Activated CD8-positive, alpha-beta memory T cell treated with anti-CD3 and anti-CD28 coated beads for 24 hours (primary cell): ENCODE results near the gene RABL3.
"Not testable (repeated sequence)": the region's sequence is repeated elsewhere in the genome, so short reads cannot be mapped to it uniquely, and the experiment has no call there.

ENCODE experiments used
- DNase-seq: peaks from one replicate; pipeline ENCODE4 v3.0.0-alpha.2; 2020

RABL3 gene, protein sequence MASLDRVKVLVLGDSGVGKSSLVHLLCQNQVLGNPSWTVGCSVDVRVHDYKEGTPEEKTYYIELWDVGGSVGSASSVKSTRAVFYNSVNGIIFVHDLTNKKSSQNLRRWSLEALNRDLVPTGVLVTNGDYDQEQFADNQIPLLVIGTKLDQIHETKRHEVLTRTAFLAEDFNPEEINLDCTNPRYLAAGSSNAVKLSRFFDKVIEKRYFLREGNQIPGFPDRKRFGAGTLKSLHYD

GRCh38 chr3:120742198-120742848, at the start of gene RABL3, which contains the start of gene GTF2E1:
RABL3 (minus strand) TSS chr3:120742516; CDS start chr3:120742507, 9 bp downstream.
GTF2E1 (plus strand) TSS chr3:120742744; CDS start chr3:120750553, 7,809 bp downstream.
- peak; percentile 97 for DNase-seq

DNA sequence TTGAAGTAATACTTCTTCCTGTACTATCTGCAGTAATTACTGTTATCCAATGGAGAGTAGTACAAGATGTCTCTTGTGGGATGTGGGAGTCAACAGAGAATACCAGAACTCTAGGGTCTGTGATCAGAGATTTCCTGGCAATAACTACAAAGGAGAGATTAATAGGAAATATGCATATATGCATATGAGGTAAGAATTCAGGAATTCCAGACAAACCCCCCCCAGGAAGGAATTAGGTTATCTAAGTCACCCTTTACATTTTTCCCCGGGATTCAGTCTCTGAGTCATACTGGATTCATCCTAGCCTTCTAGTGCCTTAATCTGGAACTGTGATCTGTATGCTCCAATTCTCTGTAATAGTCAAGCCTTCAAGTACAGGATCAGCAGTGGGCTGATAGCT, 49.6 kb upstream of the RABL3 start:
- DNase-seq = no peak

DNA sequence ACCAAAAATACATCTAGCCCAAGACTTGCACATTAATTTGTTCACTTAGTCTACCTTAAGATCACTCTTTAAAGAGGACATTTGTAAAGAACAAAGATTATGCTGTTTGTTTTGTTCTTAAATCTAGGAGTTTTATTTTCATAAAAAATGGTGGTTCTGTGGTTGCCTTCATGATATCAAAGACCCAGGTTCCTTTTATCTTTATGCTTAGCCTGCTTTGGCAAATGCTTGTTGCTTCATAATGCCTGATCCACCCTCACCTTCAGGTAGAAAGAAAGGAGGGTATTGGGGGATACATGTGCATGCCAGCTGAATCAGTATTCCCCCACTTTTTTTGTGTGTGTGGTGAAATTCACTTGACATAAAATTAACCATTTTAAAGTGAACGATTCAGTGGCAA, 48.7 kb upstream of the RABL3 start:
- DNase-seq = no peak

- not testable (repeated sequence) for DNase-seq
Observed at GRCh38 chr3:120785832-120786231, 43.5 kb upstream of the RABL3 start.

DNA sequence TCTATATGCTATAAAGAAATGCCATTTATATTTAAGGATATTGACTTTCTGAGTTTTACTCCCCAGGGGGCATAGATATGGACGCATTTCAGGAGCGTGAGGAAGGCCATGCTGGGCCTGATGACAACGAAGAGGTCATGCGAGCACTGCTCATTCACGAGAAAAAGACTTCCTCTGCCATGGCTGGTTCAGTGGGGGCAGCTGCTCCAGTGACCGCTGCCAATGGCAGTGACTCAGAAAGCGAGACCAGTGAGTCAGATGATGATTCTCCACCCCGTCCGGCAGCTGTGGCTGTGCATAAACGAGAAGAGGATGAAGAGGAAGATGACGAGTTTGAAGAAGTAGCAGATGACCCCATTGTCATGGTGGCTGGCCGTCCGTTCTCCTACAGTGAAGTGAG, 38.7 kb upstream of the RABL3 start:
- no peak for DNase-seq

DNA sequence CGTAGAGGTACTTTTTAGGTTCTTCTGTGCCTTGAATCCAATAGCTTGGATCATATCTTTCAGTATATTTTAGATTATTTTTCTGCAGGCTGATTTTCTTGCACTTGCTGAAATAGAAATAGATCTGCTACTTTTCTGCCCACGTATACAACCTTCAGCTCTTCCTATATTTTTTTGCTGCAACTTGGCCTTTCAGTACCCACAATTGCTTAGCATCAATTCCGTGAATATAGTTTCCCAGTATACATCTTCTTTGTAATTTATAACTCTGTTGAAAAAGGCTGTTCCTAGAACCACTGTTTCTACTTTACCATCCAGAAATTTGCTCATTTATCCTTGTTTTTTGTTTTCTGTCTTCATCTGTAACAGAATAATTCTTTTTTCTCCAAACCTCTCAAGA, 36.5 kb upstream of the RABL3 start:
- DNase-seq = no peak

DNA sequence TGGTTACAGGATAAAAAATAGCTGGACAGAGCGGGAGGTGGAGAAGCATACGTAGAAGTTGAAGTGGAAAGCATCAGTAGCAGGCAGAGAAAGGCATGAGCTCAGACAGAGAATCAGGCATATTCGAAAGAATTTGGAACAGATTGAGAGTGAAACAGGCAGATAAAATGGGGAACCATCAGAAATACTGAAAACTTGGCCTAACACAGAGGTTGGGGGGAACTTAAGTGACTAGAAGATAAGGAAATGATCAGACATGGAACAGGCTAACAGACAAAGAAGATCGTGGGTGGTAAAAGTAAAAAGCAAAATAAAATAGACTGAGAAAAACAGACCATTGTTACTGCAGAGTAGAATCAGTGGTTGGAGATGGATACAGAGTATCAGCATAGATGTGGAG, 33.1 kb upstream of the RABL3 start:
- no peak for DNase-seq

DNA sequence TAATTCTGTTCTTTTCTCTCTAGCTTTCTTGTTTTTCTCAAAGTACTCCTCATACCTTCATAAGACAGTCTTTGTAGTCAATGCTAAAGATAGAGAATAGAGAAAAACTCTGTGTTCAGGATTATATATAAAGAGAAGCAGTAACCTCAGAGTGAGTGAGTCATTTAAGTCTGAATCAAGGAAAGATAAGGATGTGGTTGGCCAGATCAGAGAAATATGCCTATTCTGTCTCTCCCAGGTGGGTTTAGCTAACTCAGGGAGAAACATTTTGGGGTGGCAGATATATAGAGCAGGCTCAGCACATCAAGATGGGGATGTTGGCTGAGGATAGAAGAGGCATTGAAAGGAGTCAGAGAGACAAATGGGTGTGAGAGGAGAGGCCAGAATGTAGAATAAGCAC, 31.6 kb upstream of the RABL3 start:
- no peak for DNase-seq

DNA sequence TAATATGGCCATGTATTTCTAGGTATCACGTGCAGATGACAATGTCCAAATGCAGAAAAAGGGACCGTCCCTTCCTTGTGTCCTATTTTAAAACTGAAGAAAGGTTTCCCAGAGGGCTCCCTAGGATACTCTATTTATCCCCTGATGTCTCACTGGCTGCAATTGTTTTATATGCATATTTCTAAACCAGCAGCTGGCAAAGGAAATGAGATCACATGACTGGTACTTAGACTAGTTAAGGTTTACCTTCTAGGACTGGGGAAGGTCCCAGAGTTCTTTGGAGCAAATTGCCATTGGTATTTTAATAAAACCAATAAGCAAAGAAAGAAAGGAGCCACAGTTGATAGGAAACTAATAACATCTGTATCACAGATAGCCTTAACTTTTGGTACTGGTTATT, 29.8 kb upstream of the RABL3 start:
- DNase-seq = no peak

GRCh38 chr3:120770891-120771290, 28.6 kb upstream of the RABL3 start:
- DNase-seq = no peak

GRCh38 chr3:120769436-120769835, 27.1 kb upstream of the RABL3 start:
- DNase-seq = no peak

DNA sequence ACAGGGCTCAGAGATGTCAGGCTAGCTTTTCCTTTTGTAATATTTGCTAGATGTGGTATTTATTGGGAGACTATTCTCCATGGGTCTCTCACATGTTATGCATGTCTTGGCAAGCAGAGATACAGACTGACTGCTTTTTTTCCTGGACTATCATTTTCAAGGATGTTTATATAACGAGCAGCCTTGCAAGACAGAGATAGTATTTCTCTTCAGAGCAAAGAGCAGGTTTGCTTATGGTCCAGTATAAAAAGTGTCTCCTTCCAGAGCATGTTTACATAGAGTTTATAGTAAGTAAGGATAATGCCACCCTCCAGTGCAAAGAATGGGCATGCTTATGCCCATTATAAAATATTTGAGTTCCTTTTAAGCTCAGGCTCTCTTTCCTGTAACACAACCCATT, 24.8 kb upstream of the RABL3 start:
- DNase-seq = no peak

- no peak for DNase-seq
Observed at GRCh38 chr3:120766576-120766975, 24.3 kb upstream of the RABL3 start.

- no peak for DNase-seq
Observed at GRCh38 chr3:120765830-120766493, 23.6 kb upstream of the RABL3 start.

DNA sequence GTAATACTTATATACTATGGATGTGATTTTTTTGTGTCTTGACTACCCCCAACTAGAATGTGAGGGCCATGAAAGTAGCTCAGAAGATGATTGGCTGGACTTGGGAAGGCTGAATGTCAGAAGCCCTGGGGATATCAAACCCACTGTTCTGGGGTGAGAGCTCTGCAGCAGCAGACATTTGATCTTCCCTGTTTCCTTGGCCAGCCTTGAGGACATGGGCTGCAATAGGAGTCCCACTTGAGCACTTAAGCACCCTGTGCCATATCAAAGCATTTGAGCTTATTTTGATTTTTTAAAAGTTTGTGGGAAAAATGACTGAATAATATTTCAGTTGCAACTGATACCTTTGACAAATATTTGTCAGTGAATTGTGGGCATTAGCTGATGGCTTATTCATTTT, 21.9 kb upstream of the RABL3 start:
- DNase-seq = no peak

- no peak for DNase-seq
Observed at GRCh38 chr3:120763601-120764000, 21.3 kb upstream of the RABL3 start.

DNA sequence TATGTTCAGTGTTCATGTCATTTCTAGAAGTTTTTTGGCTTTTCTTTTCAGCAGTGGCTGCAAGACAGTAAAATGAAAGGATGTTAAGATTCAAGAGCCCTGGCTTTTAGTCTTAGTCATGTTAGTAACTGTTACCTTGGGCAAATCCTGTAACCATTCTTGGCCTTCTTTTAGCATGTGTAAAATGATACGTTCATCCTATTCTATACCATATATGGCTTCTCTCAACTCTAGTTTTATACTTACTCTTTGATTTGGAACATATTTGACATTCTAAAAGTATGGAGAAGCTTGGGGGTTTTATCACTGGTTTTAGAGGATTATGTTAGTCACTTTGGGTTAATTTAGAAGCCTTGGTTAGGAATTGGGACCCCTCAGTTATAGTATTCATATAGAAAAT, 20.3 kb upstream of the RABL3 start:
- no peak for DNase-seq

DNA sequence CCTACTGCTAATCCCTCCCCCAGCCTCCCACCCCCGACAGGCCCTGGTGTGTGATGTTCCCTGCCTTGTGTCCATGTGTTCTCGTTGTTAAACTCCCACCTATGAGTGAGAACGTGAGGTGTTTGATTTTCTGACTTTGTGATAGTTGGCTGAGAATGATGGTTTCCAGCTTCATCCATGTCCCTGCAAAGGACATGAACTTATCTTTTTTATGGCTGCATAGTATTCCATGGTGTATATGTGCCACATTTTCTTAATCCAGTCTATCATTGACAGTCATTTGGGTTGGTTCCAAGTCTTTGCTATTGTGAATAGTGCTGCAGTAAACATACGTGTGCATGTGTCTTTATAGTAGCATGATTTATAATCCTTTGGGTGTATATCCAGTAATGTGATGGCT, 16.2 kb upstream of the RABL3 start:
- DNase-seq = not testable (repeated sequence)

DNA sequence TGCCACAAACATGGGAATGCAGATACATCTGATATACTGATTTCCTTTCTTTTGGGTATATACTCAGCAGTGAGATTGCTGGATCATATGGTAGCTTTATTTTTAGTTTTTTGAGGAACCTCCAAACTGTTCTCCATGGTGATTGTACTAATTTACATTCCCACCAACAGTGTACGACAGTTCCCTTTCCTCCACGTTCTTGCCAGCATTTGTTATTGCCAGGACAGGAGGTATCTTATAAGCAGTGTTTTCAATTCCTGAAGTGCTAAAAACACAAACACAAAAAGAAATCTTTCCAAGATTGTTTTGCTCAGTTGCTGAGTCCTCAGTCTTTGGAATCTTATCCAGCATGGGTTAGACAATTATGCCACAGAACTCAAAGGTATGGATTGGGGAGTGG, 13.7 kb upstream of the RABL3 start:
- DNase-seq = no peak

- DNase-seq = no peak
Observed at GRCh38 chr3:120753810-120754209, 11.5 kb upstream of the RABL3 start.

DNA sequence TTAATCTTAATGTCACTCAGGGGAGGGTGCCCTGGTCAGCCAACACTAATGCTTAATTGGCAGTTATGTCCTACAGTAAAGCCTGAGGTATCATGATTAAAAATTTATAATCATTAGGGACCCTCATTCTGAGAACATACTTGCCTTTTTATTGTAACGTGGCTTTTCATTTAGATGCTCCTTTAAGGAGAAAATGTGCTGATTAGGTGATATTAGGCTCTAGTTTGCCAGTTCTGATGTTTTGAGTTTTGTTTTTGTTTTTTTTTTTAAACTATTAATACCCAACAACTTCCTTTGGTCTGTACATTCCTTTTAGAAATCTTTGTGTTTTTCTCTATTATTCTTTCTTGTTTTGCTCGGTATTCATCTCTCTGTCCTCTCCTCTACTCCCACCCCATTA, 10.5 kb upstream of the RABL3 start:
- DNase-seq = no peak

DNA sequence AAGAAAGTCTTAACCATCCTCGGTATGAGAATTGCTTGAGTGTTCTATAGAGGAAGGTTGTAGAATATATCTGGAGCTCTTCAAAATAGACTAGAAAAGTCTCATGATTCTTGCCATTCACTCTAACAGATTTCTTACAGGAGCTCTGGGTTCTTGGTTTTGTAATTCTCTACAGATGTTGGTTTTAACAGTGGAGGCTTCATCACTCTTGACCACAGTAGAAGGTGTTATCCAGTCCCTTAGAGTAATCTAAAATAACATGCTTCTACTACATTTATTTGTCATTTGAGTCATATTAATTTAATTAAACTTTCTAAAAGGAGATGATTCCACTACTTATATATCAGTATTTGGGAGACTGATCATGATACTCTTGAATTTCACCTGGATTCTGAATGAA, 9.9 kb upstream of the RABL3 start:
- no peak for DNase-seq

GRCh38 chr3:120749843-120750242, 7.5 kb upstream of the RABL3 start:
- no peak for DNase-seq

DNA sequence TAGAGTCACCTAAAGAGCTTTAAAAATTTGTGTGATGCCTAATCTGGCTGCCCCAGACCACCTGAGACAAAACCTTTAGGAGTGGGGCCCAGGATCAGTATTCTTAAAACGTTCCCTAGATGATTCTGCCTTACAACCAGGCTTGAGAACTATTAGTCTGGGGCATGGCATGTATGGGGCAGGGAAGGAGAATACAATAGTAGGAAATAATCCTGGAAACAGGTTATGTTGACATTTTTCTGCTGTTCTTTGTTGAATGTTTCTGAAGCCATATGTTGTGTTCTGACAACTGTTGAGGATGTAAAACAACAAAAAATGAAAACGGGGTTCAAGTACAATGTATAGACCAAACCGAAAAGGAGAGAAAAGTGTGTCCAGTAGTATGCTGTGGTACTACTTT, 3.1 kb upstream of the RABL3 start:
- DNase-seq = no peak
